OCI-LY7 (cell line): Measurements from ENCODE around the gene RC3H1.

ENCODE experiments used
- CTCF ChIP-seq: fragments of 200-600 bp; sonication (generic); conservative IDR thresholded peaks from 2 replicates; pipeline ENCODE4 v1.5.1; 2014; ENCODE audit warnings: mild to moderate bottlenecking, antibody characterized with exemption, low read length, moderate library complexity, mixed read lengths
- EZH2phosphoT487 ChIP-seq: fragments of 200-600 bp; sonication (generic); IDR thresholded peaks from 2 replicates; pipeline ENCODE4 v1.6.1; 2018; ENCODE audit warnings: low read depth, borderline replicate concordance, mild to moderate bottlenecking, mixed run types, antibody characterized with exemption, low read length, moderate library complexity, mixed read lengths

GRCh38 chr1:173948594-173948993 is 73.6 kb downstream of the RC3H1 start:
- TF ChIP-seq CTCF (no peak), EZH2phosphoT487 (no peak)
